Fibroblast of gingiva (primary cell): ENCODE measurements around the gene APOO.
"Not testable (repeated sequence)": the region's sequence is repeated elsewhere in the genome, so short reads cannot be mapped to it uniquely, and the experiment has no call there.

Experiments
- DNase-seq: peaks from one replicate; pipeline ENCODE4 v3.0.0-alpha.2; 2011; ENCODE audit warnings: low read depth

Gene APOO

DNA sequence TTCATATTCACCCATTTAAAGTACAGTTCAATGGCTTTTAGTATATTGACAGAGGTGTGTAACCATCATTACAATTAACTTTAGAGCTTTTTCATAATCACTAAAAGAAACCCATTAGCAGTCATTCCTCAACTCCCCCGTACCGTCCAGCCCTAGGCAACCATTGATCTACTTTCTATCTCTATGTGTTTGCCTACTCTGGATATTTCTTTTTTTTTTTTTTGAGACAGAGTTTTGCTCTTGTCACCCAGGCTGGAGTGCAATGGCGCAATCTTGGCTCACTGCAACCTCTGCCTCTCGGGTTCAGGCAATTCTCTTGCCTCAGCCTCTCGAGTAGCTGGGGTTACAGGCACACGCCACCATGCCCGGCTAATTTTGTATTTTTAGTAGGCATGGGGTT lies 48.5 kb downstream of the APOO start:
- not testable (repeated sequence) for DNase-seq

DNA sequence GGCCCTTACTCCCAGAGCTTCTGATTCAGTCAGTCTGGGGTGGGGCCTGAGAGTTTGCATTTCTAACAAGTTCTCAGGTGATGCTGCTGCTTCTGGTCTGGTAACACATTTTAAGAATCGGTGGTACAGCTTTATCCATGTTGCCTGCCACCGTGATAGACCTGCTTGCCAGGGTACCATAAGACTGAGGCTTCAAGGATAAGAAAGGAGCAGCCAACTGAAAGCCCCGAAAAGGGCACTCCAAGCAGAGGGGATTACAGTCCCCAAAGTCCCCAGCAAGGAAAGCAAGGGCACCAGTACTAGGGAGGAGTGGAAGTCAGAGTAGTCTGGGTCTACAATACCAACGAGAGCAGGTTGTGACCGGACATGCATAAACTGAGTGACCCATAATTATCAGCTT lies 49.8 kb downstream of the APOO start:
- DNase-seq = no peak

- DNase-seq = no peak
Measured at GRCh38 chrX:23857363-23857762, 50.4 kb downstream of the APOO start.

DNA sequence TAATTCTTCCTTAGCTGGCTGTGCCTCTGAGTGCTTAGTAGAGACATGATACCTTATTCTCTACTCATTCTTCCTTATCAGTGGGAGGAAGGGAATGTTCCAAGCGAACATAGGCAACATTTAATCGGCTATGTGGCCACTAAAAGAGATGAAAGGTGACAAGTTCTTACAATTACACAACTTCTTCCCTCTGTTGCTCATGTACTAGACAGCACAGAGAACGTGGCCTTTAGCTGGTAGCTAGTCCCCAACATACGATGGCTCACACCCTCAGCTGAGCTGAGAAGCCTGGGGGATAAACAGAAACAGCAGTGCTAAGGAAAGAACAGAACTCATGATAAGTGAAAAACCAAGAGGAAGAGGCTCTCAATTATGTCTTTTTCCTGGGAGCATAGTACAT lies 52.2 kb downstream of the APOO start:
- no peak for DNase-seq

DNA sequence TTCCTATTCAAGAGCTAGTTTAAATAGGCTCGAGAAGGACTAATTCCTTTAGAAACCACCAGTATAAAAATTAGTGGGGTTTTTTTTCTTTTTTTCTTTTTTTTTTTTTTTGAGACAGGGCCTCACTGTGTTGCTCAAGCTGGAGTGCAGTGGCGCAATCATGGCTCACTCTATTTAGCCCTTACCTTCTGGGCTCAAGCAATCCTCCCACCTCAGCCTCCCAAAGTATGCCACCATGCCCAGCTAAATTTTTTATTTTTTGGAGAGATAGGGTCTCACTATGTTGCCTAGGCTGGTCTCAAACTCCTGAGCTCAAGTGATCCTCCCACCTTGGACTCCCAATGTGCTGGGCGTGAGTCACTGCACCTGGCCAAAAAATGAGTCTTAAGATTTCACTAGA lies 52.8 kb downstream of the APOO start:
- peak; percentile 0 for DNase-seq

GRCh38 chrX:23854122-23854521 lies 53.6 kb downstream of the APOO start:
- no peak for DNase-seq

- DNase-seq = no peak
Measured at GRCh38 chrX:23851544-23851943, 56.2 kb downstream of the APOO start.

- DNase-seq = no peak
Measured at GRCh38 chrX:23849241-23849640, 58.5 kb downstream of the APOO start.

GRCh38 chrX:23845351-23845817 lies 62.4 kb downstream of the APOO start:
- DNase-seq = no peak

DNA sequence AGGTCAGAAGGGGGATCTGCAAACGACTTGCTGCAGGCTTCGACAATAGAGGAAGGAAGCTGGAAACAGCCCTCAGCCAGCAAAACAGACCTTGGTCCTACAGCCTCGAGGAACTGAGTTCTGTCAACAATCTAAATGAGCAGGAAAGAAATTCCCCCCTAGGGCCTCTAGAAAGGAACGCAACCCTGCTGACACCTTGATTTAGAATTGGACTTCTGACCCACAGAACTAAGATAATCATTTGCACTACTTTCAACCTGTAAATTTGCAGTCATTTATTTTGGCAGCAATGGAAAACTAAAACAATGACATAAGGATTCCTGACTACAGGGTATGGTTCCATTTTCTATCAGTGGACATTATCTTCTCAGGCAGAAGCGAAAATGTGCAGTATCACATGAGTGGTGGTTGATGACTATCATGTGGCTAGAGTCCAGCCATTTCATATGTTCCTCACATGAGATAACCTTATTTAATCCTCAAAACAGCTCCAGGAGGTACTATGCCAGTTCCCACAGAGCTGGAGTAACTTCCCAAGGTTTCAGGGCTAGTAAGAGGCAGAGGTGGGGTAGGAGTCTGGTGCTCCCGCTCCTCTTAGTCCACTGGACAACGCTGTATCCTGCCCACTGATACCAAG lies 63.1 kb downstream of the APOO start:
- no peak for DNase-seq

DNA sequence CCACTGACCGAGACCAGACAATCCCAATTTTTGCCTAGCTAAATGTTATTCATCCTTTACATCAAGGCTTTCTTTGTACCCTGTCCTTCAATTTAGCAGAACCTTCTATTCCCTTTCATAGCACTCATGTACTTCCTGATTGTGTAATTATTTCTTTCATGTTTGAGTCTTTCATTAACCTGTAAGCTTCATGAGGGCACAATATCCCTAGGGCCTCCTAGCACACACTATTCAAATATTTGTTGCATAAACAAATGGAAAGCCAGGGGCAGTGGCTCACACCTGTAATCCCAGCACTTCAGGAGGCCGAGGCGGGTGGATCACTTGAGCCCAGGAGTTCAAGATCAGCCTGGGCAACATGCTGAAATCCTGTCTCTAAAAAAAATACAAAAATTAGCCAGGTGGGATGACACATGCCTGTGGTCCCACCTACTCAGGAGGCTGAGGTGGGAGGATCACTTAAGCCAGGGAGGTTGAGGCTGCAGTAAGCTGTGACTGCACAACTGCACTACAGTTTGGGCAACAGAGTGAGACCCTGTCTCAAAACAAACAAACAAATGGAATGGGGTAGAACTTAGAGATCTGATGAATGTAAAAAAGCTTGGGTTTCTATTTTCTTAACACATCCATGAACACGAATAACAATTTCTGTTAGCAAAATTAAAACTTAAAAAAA lies 65.8 kb downstream of the APOO start:
- no peak for DNase-seq

GRCh38 chrX:23840674-23841073 lies 67.1 kb downstream of the APOO start:
- DNase-seq = no peak

DNA sequence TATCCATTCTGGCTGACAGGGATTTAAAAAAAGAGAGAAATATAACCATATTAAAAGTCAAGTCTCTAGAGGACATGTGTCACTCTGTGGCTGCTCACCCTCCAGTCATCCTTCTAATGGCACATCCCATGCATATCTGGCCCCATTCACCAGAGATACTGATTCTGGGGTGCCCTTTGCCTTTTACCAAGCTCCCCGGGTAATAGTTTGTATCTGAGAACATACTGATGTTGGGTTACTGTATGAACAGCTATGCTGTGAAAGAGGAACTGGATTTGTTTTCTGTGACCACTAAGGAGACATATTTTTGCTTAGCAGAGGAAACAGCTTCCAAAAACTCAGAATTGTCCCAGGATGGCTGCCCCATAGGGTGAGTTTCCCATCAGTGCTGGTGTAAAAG lies 68.8 kb downstream of the APOO start:
- no peak for DNase-seq

DNA sequence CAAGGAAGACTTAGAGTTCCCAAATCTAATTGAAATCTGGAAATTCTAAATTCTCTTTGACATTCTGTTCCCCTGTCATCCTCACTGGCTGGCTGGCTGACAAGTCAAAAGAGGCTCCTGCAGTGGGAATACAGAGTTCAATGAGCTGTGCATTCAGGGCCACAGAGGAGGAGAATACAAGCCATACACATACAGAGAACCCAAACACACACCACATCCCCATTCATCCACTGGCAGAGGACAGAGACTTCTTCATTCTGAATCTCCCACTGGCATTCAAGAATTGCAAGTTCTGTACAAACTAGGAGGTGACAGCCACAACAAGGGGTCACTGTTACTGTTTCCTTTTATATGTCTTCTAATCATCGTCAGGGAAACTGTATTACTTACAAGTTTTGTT lies 75.0 kb downstream of the APOO start:
- DNase-seq = no peak

- peak; percentile 45 for DNase-seq
Measured at GRCh38 chrX:23828881-23829280, 78.9 kb downstream of the APOO start.

- no peak for DNase-seq
Measured at GRCh38 chrX:23826653-23827052, 81.1 kb downstream of the APOO start.

DNA sequence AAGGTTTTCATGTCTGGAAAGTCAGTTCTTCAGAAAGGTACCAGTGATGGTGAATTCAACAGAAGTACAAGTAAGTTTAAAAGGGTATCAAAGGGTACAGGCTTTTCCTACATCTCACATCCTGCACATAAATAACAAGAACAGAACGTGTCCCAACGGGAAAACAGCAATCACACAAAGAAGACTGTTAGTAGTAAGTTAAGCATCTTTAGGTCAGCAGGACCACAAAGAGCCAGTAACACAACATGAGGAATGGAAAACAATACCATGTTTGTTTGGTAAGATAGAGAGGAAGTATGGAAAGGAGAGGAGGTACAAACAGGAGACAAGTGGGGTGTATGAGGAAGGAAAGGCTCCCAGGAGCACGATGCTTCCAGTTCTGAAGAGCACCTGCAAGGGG lies 81.5 kb downstream of the APOO start:
- DNase-seq = no peak

GRCh38 chrX:23825675-23826074 lies 82.1 kb downstream of the APOO start:
- DNase-seq = no peak

- no peak for DNase-seq
Measured at GRCh38 chrX:23822841-23823240, 84.9 kb downstream of the APOO start.

- DNase-seq = no peak
Measured at GRCh38 chrX:23822397-23822796, 85.3 kb downstream of the APOO start.

DNA sequence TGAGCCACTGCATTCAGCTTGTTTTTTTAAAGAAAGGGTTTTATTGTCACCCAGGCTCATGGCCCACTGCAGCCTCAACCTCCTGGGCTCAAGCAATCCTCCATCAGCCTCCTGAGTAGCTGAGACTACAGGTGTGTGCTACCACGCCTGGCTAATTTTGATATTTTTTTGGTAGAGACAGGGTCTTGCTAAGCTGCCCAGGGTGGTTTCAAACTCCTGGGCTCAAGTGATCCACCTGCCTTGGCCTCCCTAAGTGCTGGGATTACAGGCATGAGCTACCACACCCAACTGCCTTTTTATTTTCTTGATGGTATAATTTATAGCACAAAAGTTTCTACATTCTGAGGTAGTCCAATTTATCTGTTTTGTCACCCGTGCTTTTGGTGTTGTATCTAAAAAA lies 85.9 kb downstream of the APOO start:
- no peak for DNase-seq

GRCh38 chrX:23820235-23820782 lies 87.4 kb downstream of the APOO start:
- no peak for DNase-seq

DNA sequence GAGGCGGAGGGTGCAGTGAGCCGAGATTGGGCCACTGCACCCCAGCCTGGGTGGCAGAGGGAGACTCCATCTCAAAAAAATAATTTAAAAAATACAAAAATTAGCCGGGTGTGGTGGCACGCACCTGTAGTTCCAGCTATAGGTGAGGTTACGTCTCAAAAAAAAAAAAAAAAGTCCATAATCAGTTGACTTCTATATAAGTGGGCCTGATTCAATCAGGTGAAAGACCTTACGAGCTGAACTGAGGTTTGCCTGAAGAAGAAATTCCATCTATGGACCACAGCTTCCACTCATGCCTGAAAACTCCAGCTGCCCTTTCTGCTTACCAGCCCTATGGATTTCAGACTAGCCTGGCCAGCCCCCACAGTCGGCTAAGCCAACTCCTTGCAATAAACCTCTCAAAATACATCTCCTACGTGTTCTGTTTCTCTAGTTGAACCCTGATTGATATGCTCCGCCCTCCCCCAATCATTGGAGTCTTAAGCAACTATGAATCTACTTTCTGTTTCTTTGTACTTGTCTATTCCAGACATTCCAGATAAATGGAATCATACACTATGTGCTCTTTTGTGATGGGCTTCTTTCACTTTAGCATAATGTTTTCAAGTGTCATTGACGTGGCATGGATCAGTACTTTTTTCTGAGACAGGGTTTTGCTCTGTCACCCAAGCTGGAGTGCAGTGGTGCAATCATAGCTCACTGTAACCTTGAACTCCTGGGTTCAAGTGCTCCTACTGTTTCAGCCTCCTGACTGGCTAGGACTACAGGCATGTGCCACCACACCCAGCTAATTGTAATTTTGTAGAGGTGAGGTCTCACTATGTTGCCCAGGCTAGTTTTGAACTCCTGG lies 88.1 kb downstream of the APOO start:
- no peak for DNase-seq
